GM12891 (cell line): Measurements from ENCODE around the gene ZNRF4.

ENCODE experiments used
- POLR2A ChIP-seq: IDR thresholded peaks from 2 replicates; pipeline ENCODE4 v1.6.1; 2011; ENCODE audit warnings: low read depth, low read length, control low read depth
- POLR2AphosphoS5 ChIP-seq: IDR thresholded peaks from 2 replicates; pipeline ENCODE4 v1.6.1; 2011; ENCODE audit warnings: low read depth, low read length, control low read depth

- no peak for TF ChIP-seq POLR2AphosphoS5
- TF ChIP-seq POLR2A = no peak
These were observed 10.8 kb upstream of the ZNRF4 start for GRCh38 chr19:5444431-5444830.
